Testis (tissue), 3 donors: ENCODE measurements around the gene RNF224. TPM values are rescaled to one million over a fixed set of nuclear protein-coding genes. Genes with fewer than 3 reads are reported as not detected.

ENCODE experiments used
- DNase-seq: peaks from one replicate; pipeline ENCODE4 v3.0.0-alpha.2; 2019
- H3K27ac ChIP-seq, 2 donors: fragments of 200-600 bp; sonication (generic); one replicate each; pipeline ENCODE4 v1.5.1; 2019
- H3K27me3 ChIP-seq: fragments of 200-600 bp; sonication (generic); one replicate; pipeline ENCODE4 v1.5.1; 2019
- H3K36me3 ChIP-seq: fragments of 200-600 bp; sonication (generic); one replicate; pipeline ENCODE4 v1.5.1; 2017; ENCODE audit warnings: low read depth; ENCODE audit errors: missing control alignments
- H3K4me1 ChIP-seq: fragments of 200-600 bp; sonication (generic); one replicate; pipeline ENCODE4 v1.5.1; 2019
- H3K4me3 ChIP-seq, 2 donors: fragments of 200-600 bp; sonication (generic); one replicate each; pipeline ENCODE4 v1.5.1; 2017 to 2019
- H3K9me3 ChIP-seq: fragments of 200-600 bp; sonication (generic); one replicate; pipeline ENCODE4 v1.5.1; 2017
- CTCF ChIP-seq, 3 experiments: fragments of 450-650 bp in 2 of 3; fragments of 200-600 bp in 1 of 3; sonication (generic) in 1 of 3; IDR thresholded peaks; one replicate each; pipeline ENCODE4 v1.5.1; 2016 to 2019; ENCODE audit warnings: antibody characterized with exemption in 3 of 3, mild to moderate bottlenecking in 2 of 3, moderate library complexity in 1 of 3
- POLR2A ChIP-seq: fragments of 450-650 bp; IDR thresholded peaks from one replicate; pipeline ENCODE4 v1.6.1; 2017; ENCODE audit warnings: antibody characterized with exemption, mild to moderate bottlenecking, moderate library complexity
- WGBS, 2 donors: methylation state at CpG; one replicate each; pipeline ENCODE4 v1.1.5; 2018; 5-methylcytosine and 5-hydroxymethylcytosine counted together
- intact Hi-C: fragments of 100-400 bp; cut with DNase I; formaldehyde crosslinking; loops from one replicate; pipeline ENCODE4 v1.15.1; 2023; ENCODE audit warnings: low total_unique reads
- polyA plus RNA-seq: library from polyadenylated mRNA; stranded (reverse); fragments of 350-450 nt; fragmentation: Illumina TruSeq; extraction: RNeasy Lipid Tissue Mini Kit (QIAGEN cat#74804); gene quantifications from one replicate; pipeline ENCODE4 v1.2.3, GENCODE V29; 2014; ENCODE audit warnings: low read depth, low replicate concordance; ENCODE audit not compliant: insufficient read depth
- total RNA-seq, 2 donors: library from RNA; depleted of rRNA; stranded (reverse); fragments of >200 nt; gene quantifications; one replicate each; pipeline ENCODE4 v1.2.3, GENCODE V29; 2016

The RNF224 gene
- total and polyA plus RNA-seq, 3 donors from 2014 or later: 0.17 to 0.71 (median 0.37) TPM

DNA sequence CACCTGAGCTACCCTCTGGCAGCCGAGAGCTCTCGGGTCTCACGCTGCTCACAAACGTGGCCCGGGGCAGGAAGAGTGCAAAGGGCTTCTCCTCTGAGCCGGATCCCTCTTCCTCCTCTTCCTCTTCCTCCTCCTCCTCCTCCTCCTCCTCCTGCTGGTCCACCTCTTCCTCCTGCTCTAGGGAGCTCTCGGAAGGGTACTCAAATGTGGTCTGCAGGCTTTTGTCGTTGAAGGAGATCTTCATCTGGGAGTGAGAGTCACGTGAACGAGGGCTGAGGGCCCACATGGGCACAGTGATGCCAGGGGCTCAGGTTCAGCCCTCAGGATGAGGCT, 34.9 kb upstream of the RNF224 start:
- H3K4me3 ChIP-seq: no peak overlapping the region
- no peaks in the 10 kb centered on the region for H3K36me3 ChIP-seq
- H3K27me3 ChIP-seq: no peaks in the 10 kb centered on the region
- DNase-seq: no peak
- H3K4me1 ChIP-seq: peaks cover 14% of the 10 kb centered on the region
- TF ChIP-seq CTCF (IDR thresholded peaks at IDR 0.05): no peak
- no peak for TF ChIP-seq POLR2A
- no peaks in the 10 kb centered on the region for H3K9me3 ChIP-seq
- no peak overlapping the region for H3K27ac ChIP-seq
- 81 to 82% methylated on average over 7 to 10 of the region's 10 CpGs for WGBS, 2 donors
- intact Hi-C loops: no loop called here

- Histone ChIP-seq H3K36me3 (no peaks in the 10 kb centered on the region), H3K27ac (no peak overlapping the region), H3K27me3 (no peaks in the 10 kb centered on the region), H3K4me1 (peaks cover 14% of the 10 kb centered on the region), H3K9me3 (no peaks in the 10 kb centered on the region), H3K4me3 (no peak overlapping the region)
- no peak for DNase-seq
- TF ChIP-seq POLR2A (no peak), CTCF (IDR thresholded peaks at IDR 0.05) (no peak)
- WGBS, 2 donors: 80 to 88% methylated on average over 2 of the region's 2 CpGs
- intact Hi-C loops: no loop called here
Measured at GRCh38 chr9:137192859-137193258, 34.4 kb upstream of the RNF224 start.

DNA sequence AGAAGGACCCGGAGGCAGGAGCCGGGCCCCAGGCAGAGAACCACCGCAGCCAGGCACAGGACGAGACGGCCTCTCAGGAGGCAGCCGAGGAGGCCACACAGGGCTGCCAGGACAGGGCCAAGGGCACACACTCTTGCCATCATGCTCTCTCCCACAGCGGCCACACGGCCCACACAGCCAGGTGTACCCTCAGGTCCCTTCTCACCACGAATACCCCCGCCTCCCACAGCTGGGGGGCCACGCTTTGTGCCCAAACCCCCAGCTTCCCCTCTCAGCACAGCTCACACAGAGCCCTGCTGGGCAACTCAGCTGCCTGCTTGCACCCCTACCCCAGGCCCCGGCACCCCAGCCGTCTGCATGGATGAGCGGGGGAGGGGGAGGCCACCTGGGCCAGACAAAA, 33.5 kb upstream of the RNF224 start:
- H3K4me1 ChIP-seq: peaks cover 23% of the 10 kb centered on the region
- TF ChIP-seq POLR2A (no peak), CTCF (IDR thresholded peaks at IDR 0.05) (no peak)
- intact Hi-C loops: no loop called here
- H3K27ac ChIP-seq: no peak overlapping the region
- H3K4me3 ChIP-seq: no peak overlapping the region
- no peaks in the 10 kb centered on the region for H3K27me3 ChIP-seq
- H3K9me3 ChIP-seq: no peaks in the 10 kb centered on the region
- no peak for DNase-seq
- H3K36me3 ChIP-seq: no peaks in the 10 kb centered on the region
- WGBS, 2 donors: 85% methylated on average over 9 to 14 of the region's 14 CpGs

DNA sequence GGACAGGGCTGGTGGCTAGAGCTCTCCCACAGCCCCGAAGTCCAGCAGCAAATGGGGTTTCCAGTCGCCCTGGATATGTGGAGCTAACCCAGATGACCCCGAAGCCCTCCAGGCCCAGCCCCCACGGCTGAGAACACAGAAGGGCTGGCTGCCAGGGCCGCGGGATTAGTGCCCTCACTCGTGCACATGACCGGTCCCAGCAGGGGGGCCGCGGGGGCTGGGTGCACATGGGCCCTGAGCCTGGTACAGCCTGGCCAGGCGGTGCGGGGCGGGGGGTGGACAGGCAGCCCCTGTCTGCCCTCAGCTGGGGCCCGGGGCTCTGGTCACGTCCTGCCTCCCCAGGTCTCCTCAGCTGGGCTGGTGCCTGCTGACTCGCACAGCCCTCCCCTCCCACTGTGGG, 32.9 kb upstream of the RNF224 start:
- no peak for DNase-seq
- H3K27me3 ChIP-seq: no peaks in the 10 kb centered on the region
- H3K9me3 ChIP-seq: no peaks in the 10 kb centered on the region
- no peaks in the 10 kb centered on the region for H3K36me3 ChIP-seq
- H3K4me3 ChIP-seq: no peak overlapping the region
- TF ChIP-seq POLR2A: no peak
- TF ChIP-seq CTCF (IDR thresholded peaks at IDR 0.05): no peak
- intact Hi-C loops: no loop called here
- H3K27ac ChIP-seq: no peak overlapping the region
- 63 to 68% methylated on average over 5 to 11 of the region's 16 CpGs for WGBS, 2 donors
- H3K4me1 ChIP-seq: peaks cover 27% of the 10 kb centered on the region

DNA sequence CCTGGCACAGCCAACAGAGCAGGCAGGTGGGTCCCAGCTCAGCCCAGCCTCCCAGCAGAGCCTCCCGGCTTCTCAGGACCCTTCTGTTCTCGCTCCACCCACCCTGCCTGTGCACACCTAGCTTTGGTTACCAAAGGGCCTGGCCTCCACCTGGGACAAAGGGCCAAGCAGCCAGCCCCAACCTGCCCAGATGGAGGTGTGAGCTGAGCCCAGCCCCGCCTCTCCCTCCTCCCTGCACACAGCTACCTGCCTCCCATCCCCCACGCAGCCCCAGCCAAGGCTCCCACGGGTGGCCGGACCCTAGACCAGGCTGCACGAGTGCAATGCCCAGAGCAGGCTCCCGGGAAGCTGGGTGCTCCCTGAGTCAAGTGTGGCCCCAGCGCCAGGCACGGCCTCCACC, 32.4 kb upstream of the RNF224 start:
- 70 to 89% methylated on average over 6 to 10 of the region's 10 CpGs for WGBS, 2 donors

More for the DNA sequence above, 32.4 kb upstream of the RNF224 start:
- Histone ChIP-seq H3K4me3 (no peak overlapping the region), H3K4me1 (peaks cover 26% of the 10 kb centered on the region), H3K36me3 (no peaks in the 10 kb centered on the region), H3K27ac (no peak overlapping the region), H3K9me3 (no peaks in the 10 kb centered on the region), H3K27me3 (no peaks in the 10 kb centered on the region)
- no peak for DNase-seq
- intact Hi-C loops: no loop called here
- TF ChIP-seq CTCF (IDR thresholded peaks at IDR 0.05): no peak
- TF ChIP-seq POLR2A: no peak
